ENCODE measurements around the gene PDE1C.

DNA sequence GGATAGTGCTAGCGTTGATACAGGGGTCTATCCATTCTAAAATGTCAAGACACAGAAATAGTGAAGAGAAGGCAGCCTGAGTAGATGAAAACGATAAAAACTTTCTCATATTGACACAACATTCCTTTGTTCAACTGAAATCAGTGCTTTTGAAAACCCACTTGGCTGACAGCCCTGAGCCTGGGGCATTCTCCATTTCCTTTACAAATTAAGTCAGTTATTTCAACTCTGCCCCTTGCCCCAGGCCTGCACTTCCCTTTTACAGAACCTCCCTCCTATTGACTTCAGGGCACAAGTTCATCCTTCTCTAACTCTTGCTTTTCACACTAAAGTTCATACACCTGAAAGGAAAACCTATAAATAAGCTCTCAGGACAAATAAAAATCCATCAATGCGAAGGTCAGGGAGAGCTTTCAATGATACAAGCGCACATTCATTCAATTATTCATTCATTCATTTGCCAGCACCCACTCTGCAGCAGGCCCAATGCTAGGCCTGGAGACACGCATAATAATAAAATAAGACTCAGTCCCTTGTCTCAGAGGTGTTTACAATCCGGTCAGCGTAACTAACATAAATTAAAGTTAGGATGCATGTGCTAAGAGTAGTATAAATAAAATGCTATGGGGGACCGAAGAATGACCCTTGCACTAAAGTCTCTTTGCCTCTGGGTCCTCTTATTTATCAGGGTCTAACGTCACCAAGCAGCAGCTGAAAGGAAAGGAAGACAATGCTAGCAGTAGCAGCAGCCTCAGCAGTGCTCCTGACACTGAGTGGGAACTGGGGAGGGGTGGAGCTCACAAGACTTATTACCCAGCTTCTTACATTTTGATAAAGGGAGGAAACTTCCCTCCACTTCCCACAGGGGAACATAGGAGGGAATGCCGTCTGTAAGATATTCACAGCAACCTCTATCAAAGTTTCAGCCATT is 134.8 kb downstream of the PDE1C start:
- TF ChIP-seq CTCF (IDR thresholded peaks at IDR 0.05; ENCODE audit: low read depth, low read length) (no peak), POLR2A (IDR thresholded peaks at IDR 0.05; ENCODE audit: extremely low read depth, insufficient read length) (no peak), MAX (IDR thresholded peaks at IDR 0.05; ENCODE audit: low read depth, low read length) (no peak), MYC (IDR thresholded peaks at IDR 0.05; ENCODE audit: low read depth, low read length) (no peak)

Measured in NB4 (cell line).